GM12878 (cell line): ENCODE measurements around the gene ANKIB1.
A peak's percentile ranks its signal among the peaks of the same experiment; 100 is the strongest.

Source experiments
- POU2F2 ChIP-seq: IDR thresholded peaks from 3 replicates; pipeline ENCODE4 v1.6.1; 2011; ENCODE audit warnings: low read depth, mild to moderate bottlenecking, low read length, borderline replicate concordance
- TAF1 ChIP-seq: IDR thresholded peaks from 2 replicates; pipeline ENCODE4 v1.6.1; 2011; ENCODE audit warnings: mild to moderate bottlenecking, low read depth, low read length, borderline replicate concordance
- TF ChIP-seq, protein P1 (sequence below), 3 experiments: IDR thresholded peaks in 2 of 3; conservative IDR thresholded peaks in 1 of 3; 2 replicates each; pipeline ENCODE4 v1.5.1; 2011; ENCODE audit warnings: low read depth in 3 of 3, low read length in 3 of 3, mild to moderate bottlenecking in 3 of 3, control low read depth in 2 of 3, moderate library complexity in 2 of 3, inconsistent platforms in 1 of 3, mixed read lengths in 1 of 3; ENCODE audit not compliant: control insufficient read depth in 2 of 3, insufficient read depth in 1 of 3; ENCODE audit errors: extremely low read depth in 1 of 3

DNA sequence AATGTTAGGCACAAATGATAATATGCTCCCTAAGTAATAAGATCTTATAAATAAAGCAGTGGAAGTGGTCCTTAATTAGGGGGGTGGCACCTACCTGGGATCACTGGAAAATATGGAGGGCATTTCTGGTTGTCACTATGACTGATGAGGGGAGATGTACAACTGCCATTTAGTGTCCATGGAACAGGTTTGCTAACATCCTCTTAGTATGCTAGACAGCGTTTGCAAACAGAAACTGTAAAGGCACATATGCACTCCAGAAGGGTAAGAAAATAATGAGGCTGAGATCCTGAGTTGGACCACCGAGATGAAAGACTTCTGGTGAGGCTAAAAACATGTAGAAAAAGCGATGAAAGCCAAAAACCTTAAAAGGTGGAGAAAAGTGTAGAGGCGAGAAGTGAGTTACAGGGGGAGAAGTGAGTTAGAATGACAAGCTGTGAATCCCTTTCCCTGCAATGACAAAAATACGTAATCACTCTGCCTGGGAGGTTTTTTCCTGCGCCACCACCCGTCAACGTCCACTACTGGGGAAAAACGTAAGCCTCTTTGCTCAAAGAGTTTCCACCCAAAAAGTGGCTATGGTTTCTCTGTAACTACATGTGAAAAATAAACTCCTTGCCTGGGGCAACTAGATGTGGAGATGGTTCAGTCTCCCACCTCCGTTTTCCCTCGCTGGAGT, 827 bp upstream of the ANKIB1 start:
- TF ChIP-seq TAF1 (no peak), POU2F2 (no peak)
- TF ChIP-seq, protein P1, sequence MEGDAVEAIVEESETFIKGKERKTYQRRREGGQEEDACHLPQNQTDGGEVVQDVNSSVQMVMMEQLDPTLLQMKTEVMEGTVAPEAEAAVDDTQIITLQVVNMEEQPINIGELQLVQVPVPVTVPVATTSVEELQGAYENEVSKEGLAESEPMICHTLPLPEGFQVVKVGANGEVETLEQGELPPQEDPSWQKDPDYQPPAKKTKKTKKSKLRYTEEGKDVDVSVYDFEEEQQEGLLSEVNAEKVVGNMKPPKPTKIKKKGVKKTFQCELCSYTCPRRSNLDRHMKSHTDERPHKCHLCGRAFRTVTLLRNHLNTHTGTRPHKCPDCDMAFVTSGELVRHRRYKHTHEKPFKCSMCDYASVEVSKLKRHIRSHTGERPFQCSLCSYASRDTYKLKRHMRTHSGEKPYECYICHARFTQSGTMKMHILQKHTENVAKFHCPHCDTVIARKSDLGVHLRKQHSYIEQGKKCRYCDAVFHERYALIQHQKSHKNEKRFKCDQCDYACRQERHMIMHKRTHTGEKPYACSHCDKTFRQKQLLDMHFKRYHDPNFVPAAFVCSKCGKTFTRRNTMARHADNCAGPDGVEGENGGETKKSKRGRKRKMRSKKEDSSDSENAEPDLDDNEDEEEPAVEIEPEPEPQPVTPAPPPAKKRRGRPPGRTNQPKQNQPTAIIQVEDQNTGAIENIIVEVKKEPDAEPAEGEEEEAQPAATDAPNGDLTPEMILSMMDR (IDR thresholded peaks at IDR 0.05 in 2 of 3, conservative IDR thresholded peaks at IDR 0.05 in 1 of 3; ENCODE audit: control insufficient read depth in 2 of 3, extremely low read depth in 1 of 3, insufficient read depth in 1 of 3, low read depth in 3 of 3, low read length in 3 of 3) = 0 out of 6 replicates have a peak, but pooled peaks of 1 of the 3 experiments have one; percentile 1
